ENCODE results near the gene NWD2.

Gene NWD2

DNA sequence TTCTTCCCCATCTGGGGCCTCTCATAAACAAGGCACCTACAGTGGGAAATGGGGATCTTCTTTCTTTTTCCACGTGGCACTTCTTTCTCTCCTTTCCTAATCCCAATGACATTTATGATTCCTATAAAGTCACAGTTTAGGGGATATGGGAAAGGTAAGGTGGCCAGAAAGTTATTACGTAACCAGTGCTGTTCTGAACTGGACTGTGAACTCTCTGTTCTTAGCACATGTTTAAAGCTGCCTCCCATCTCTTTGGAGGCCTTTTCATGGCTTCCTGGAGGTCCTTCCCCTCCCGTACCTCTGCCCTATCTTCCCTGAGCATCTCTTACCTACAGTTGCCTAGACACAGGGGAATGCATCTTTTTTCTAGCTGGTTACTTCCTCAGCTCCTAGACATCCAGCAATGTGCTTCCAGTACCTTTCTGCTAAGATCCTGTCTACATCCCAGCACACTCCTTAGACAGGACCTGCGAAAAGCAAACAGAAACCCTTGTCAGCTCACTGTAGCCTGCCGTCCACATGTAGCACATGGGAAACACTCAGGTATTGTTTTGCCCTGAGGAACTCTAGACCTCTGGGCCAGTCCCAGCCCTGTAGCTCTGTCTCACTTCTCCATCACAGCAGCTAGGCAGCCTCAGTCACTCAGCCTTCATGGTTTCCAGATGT is 195.4 kb downstream of the NWD2 start:
- no peaks in the 10 kb centered on the region for H3K9me2 ChIP-seq (replicated peaks; ENCODE audit: low read depth, low read length)

DNA sequence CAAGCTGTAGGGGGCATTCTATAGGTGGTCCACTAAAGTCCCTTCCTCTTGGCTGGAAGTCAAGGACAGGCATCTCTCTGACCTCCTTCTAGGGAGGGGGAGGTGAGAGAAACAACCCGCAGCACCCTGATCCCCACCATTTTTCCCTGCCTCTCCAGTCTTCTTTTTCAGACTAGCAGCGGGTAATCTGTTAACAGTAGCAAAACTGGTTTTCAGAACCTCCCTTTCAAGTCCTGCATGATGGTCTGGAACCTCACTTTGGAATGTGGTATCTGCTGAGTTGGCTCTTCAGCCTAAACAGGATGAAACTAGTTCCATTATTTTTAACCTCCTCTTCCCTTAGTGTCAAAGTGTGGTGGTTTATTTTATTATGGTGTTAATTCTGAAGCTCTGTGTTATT is 196.0 kb downstream of the NWD2 start:
- H2AFZ ChIP-seq (ENCODE audit: low read length), result no peak overlapping the region
- no peaks in the 10 kb centered on the region for H3K27me3 ChIP-seq (ENCODE audit: insufficient read depth, low read length, poor library complexity, severe bottlenecking)
- H3K9ac ChIP-seq (ENCODE audit: low read depth, low read length, poor library complexity, severe bottlenecking), result no peak overlapping the region
- no peak overlapping the region for H3K4me2 ChIP-seq (ENCODE audit: low read depth, low read length, poor library complexity, severe bottlenecking)
- H3K4me1 ChIP-seq (ENCODE audit: insufficient read depth, low read length, poor library complexity, severe bottlenecking), result no peaks in the 10 kb centered on the region
- H3K79me2 ChIP-seq (ENCODE audit: insufficient read depth, low read length), result no peaks in the 10 kb centered on the region
- H3K9me2 ChIP-seq (replicated peaks; ENCODE audit: low read depth, low read length), result no peaks in the 10 kb centered on the region
- H3F3A ChIP-seq (ENCODE audit: low read depth), result no peaks in the 10 kb centered on the region
- H3K4me3 ChIP-seq (ENCODE audit: low read length, poor library complexity, severe bottlenecking), result no peak overlapping the region
- TF ChIP-seq, protein P1, sequence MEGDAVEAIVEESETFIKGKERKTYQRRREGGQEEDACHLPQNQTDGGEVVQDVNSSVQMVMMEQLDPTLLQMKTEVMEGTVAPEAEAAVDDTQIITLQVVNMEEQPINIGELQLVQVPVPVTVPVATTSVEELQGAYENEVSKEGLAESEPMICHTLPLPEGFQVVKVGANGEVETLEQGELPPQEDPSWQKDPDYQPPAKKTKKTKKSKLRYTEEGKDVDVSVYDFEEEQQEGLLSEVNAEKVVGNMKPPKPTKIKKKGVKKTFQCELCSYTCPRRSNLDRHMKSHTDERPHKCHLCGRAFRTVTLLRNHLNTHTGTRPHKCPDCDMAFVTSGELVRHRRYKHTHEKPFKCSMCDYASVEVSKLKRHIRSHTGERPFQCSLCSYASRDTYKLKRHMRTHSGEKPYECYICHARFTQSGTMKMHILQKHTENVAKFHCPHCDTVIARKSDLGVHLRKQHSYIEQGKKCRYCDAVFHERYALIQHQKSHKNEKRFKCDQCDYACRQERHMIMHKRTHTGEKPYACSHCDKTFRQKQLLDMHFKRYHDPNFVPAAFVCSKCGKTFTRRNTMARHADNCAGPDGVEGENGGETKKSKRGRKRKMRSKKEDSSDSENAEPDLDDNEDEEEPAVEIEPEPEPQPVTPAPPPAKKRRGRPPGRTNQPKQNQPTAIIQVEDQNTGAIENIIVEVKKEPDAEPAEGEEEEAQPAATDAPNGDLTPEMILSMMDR (conservative IDR thresholded peaks at IDR 0.05; ENCODE audit: low read length), result no peak
- no peak for TF ChIP-seq EZH2phosphoT487 (IDR thresholded peaks at IDR 0.05; ENCODE audit: borderline replicate concordance)
- H3K9me3 ChIP-seq (ENCODE audit: insufficient read depth, low read depth, low read length), result no peaks in the 10 kb centered on the region
- no peaks in the 10 kb centered on the region for H3K36me3 ChIP-seq (ENCODE audit: insufficient read depth, low read length)
- no peaks in the 10 kb centered on the region for H4K20me1 ChIP-seq (ENCODE audit: insufficient read depth, low read length, poor library complexity, severe bottlenecking)

More for the DNA sequence above, 195.4 kb downstream of the NWD2 start:
- Histone ChIP-seq H4K20me1 (ENCODE audit: insufficient read depth, low read length, poor library complexity, severe bottlenecking) (no peaks in the 10 kb centered on the region), H3F3A (ENCODE audit: low read depth) (no peaks in the 10 kb centered on the region), H3K9ac (ENCODE audit: low read depth, low read length, poor library complexity, severe bottlenecking) (no peak overlapping the region), H2AFZ (ENCODE audit: low read length) (no peak overlapping the region), H3K4me3 (ENCODE audit: low read length, poor library complexity, severe bottlenecking) (no peak overlapping the region), H3K4me2 (ENCODE audit: low read depth, low read length, poor library complexity, severe bottlenecking) (no peak overlapping the region), H3K79me2 (ENCODE audit: insufficient read depth, low read length) (no peaks in the 10 kb centered on the region), H3K4me1 (ENCODE audit: insufficient read depth, low read length, poor library complexity, severe bottlenecking) (no peaks in the 10 kb centered on the region), H3K36me3 (ENCODE audit: insufficient read depth, low read length) (no peaks in the 10 kb centered on the region), H3K27me3 (ENCODE audit: insufficient read depth, low read length, poor library complexity, severe bottlenecking) (no peaks in the 10 kb centered on the region), H3K9me3 (ENCODE audit: insufficient read depth, low read depth, low read length) (no peaks in the 10 kb centered on the region)
- TF ChIP-seq, protein P1 (conservative IDR thresholded peaks at IDR 0.05; ENCODE audit: low read length), result no peak
- TF ChIP-seq EZH2phosphoT487 (IDR thresholded peaks at IDR 0.05; ENCODE audit: borderline replicate concordance), result no peak

DNA sequence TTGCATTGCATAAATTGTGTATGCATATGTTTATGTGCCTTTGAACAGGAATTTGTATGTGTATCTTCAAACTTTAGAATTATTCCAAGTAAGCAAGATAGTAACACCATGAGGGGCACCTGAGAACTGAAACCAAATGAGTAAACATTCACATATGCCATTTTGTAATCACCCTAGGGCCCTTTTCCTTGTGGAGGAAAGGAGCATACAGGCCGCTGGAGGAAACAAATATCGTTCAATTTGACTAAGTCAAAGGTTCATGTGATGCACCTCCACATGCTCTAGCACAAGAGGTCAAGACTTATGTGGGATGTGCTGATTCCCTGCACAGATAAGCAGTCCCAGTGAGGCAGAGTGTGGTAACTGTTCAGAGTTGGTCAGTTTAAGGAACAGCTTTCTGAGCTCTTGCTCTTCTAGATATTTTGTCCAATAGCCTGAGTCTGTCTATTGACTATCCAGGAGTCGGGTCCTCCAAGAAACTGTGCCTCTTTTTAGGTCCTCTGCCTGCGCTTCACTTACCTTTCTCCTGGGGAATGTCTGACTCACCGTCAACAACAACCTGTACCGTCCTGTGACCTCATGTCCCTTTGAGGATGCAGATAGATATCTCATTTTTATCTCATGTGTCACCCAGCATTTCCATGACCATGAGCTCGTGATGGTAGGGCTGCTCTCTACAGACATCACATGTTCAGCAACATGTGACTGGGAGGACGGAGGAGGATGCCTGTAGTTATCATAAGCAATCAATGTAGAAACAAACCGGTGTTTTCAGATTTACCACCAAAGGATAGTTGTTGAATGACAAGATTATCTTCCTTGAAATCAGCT is 196.9 kb downstream of the NWD2 start:
- H3K4me2 ChIP-seq (ENCODE audit: low read depth, low read length, poor library complexity, severe bottlenecking), result no peak overlapping the region
- H3K4me1 ChIP-seq (ENCODE audit: insufficient read depth, low read length, poor library complexity, severe bottlenecking), result no peaks in the 10 kb centered on the region
- no peak overlapping the region for H3K9ac ChIP-seq (ENCODE audit: low read depth, low read length, poor library complexity, severe bottlenecking)
- no peaks in the 10 kb centered on the region for H3K9me3 ChIP-seq (ENCODE audit: insufficient read depth, low read depth, low read length)
- TF ChIP-seq EZH2phosphoT487 (IDR thresholded peaks at IDR 0.05; ENCODE audit: borderline replicate concordance), result no peak
- TF ChIP-seq, protein P1 (conservative IDR thresholded peaks at IDR 0.05; ENCODE audit: low read length), result no peak
- no peaks in the 10 kb centered on the region for H3K36me3 ChIP-seq (ENCODE audit: insufficient read depth, low read length)
- no peak overlapping the region for H2AFZ ChIP-seq (ENCODE audit: low read length)
- no peaks in the 10 kb centered on the region for H3K79me2 ChIP-seq (ENCODE audit: insufficient read depth, low read length)
- H3K9me2 ChIP-seq (replicated peaks; ENCODE audit: low read depth, low read length), result no peaks in the 10 kb centered on the region
- H3F3A ChIP-seq (ENCODE audit: low read depth), result no peaks in the 10 kb centered on the region
- no peak overlapping the region for H3K4me3 ChIP-seq (ENCODE audit: low read length, poor library complexity, severe bottlenecking)
- no peaks in the 10 kb centered on the region for H3K27me3 ChIP-seq (ENCODE audit: insufficient read depth, low read length, poor library complexity, severe bottlenecking)
- no peaks in the 10 kb centered on the region for H4K20me1 ChIP-seq (ENCODE audit: insufficient read depth, low read length, poor library complexity, severe bottlenecking)
